DLD1 (cell line): ENCODE results near the gene EME2.

ENCODE experiments used
- in situ Hi-C: cut with HindIII; loops from 2 replicates; pipeline ENCODE4 v1.10.0; 2017; ENCODE audit warnings: low sequenced_read_pairs

EME2 gene

GRCh38 chr16:1777375-1778199 is 5.0 kb downstream of the EME2 start:
- in situ Hi-C loops, result no loop called here

GRCh38 chr16:1778200-1779179 is 5.9 kb downstream of the EME2 start:
- in situ Hi-C loops, result no loop called here

GRCh38 chr16:1779234-1779701 is 6.7 kb downstream of the EME2 start:
- in situ Hi-C loops, result no loop called here

GRCh38 chr16:1779741-1780676 is 7.4 kb downstream of the EME2 start:
- in situ Hi-C loops, result no loop called here

- in situ Hi-C loops, result no loop called here
Observed at GRCh38 chr16:1780677-1781072, 8.1 kb downstream of the EME2 start.

- in situ Hi-C loops, result no loop called here
Observed at GRCh38 chr16:1781254-1781653, 8.6 kb downstream of the EME2 start.

- in situ Hi-C loops, result no loop called here
Observed at GRCh38 chr16:1781758-1782407, 9.3 kb downstream of the EME2 start.

- in situ Hi-C loops, result no loop called here
Observed at GRCh38 chr16:1782408-1783264, 10.0 kb downstream of the EME2 start, which contains the start of the genes NUBP2 and SPSB3. Gene NUBP2, plus strand, starts transcription at chr16:1782960. Its CDS starts 61 bp downstream, at chr16:1783021. Gene SPSB3, minus strand, starts transcription at chr16:1782571. Its CDS starts 1,088 bp downstream, at chr16:1781483.

- in situ Hi-C loops, result no loop called here
Observed at GRCh38 chr16:1784977-1785845, 12.6 kb downstream of the EME2 start.

- in situ Hi-C loops, result no loop called here
Observed at GRCh38 chr16:1785846-1786170, 13.2 kb downstream of the EME2 start.

GRCh38 chr16:1786242-1787055 is 13.8 kb downstream of the EME2 start:
- in situ Hi-C loops, result no loop called here

- in situ Hi-C loops, result no loop called here
Observed at GRCh38 chr16:1787056-1787321, 14.4 kb downstream of the EME2 start.

GRCh38 chr16:1787322-1788094 is 14.9 kb downstream of the EME2 start:
- in situ Hi-C loops, result no loop called here

GRCh38 chr16:1788095-1788707 is 15.6 kb downstream of the EME2 start:
- in situ Hi-C loops, result no loop called here

GRCh38 chr16:1788708-1789100 is 16.1 kb downstream of the EME2 start:
- in situ Hi-C loops, result no loop called here

GRCh38 chr16:1789643-1790045 is 17.0 kb downstream of the EME2 start:
- in situ Hi-C loops, result no loop called here
